ENCODE data around the gene NUSAP1.
"Not testable (repeated sequence)": the region's sequence is repeated elsewhere in the genome, so short reads cannot be mapped to it uniquely, and the experiment has no call there.

The NUSAP1 gene

GRCh38 chr15:41416128-41416741 is 83.6 kb downstream of the NUSAP1 start:
- no peak for DNase-seq

GRCh38 chr15:41416742-41417417 is 84.2 kb downstream of the NUSAP1 start, which contains the start of gene RTF1:
Gene RTF1, plus strand, starts transcription at chr15:41417095. Its CDS starts 21 bp downstream, at chr15:41417116.
- DNase-seq: peak; percentile 97

DNA sequence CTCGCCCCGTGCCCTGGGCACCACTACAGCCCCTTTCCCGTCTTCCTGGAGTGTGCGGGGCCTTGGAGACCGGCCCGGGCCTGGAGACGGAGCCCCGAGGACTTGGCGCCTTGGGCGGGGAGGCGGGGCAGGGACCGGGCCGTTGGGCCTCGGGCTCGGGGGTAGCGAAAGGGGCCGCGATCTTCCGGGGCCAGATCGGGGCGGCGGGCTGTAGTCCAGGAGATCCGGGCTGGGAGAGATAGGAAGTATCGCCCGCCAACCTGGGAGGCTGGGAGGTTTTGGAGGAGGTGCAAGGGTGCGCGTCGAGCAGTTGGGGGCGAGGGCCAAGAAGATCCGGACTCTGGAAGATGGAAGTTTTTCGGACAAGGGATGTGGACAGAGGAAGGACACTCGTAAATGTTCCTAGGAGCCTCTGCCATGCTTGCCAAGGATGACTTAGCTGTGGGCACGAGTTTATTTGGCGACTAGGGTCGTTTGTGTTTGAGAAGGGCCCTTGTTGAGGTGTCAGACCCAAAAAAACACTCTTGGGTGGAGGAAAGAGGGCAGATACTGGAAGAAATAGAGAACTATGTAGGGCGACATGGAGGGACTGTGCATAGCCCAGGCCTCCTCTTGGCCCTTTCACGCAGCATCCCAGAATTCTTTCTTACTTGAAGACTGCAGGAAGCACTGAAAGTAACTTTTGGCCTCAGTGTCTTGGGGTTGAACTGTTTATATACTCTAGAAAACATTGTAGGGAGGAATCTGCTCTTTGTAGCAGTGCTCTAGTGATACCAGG is 84.9 kb downstream of the NUSAP1 start:
- no peak for DNase-seq

DNA sequence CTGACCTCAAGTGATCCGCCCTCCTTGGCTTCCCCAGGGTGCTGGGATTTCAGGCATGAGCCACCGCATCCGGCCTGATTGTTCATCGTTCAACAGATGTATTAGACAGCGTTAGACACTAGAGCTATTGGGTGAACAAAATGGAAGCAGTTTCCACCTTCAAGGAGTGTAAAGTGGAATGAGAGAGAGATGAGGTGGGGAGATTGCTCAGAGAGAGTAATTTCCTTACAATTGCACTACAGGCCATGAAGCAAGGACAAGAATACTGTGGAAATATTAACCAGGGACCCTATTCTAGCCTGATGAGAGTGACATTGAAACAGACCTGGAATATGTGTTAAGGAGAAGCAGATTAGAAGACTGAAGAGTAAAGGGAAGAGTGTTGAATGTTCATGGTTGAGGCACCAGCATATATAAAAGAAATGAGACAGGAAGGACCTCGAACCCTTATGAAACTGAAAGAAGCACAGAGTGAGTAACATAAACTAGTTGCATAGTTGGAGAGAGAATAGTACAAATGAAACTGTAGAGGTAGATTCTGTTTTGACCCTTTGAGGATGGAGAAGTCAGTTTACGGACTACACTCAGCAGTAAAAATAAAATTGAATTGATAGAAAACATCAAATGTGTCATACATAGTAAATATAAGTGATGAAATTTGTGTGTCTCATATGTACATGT is 91.4 kb downstream of the NUSAP1 start:
- no peak for DNase-seq

DNA sequence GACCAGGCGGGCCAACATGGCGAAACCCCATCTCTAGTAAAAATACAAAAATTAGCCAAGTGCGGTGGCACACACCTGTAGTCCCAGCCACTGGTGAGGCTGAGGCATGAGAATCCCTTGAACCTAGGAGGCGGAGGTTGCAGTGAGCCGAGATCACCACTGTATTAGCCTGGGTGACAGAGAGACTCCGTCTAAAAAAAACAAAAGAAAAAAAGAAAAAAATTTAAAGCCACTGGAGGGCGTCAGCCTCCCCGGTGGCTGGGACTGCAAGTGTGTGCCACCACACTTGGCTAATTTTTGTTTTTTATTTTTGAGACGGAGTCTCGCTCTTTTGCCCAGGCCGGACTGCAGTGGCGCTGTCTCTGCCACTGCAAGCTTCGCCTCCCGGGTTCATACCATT is 92.1 kb downstream of the NUSAP1 start:
- DNase-seq: no peak

GRCh38 chr15:41425907-41426306 is 93.2 kb downstream of the NUSAP1 start:
- not testable (repeated sequence) for DNase-seq

- no peak for DNase-seq
These were observed 96.6 kb downstream of the NUSAP1 start for GRCh38 chr15:41429003-41429890.
